ENCODE data around the gene SLFN5.
"Not testable (repeated sequence)": the region's sequence is repeated elsewhere in the genome, so short reads cannot be mapped to it uniquely, and the experiment has no call there.

SLFN5 gene

DNA sequence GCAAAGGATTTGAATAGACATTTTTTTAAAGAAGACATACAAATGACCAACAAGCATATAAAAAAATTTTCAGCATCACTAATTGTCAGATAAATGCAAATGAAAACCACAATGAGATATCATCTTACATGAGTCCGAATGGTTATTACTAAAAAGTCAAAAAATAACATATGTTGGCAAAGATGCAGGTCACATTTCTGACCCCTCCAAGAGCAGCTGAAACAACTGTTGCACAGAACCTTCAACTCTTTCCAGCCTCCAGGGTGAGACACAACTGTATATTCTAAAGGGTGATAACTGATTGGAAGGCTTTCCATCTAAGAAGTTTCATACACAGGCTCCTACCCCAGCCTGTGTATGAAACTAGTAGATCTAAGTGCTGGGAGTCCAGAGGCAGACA lies 51.9 kb downstream of the SLFN5 start:
- no peak for DNase-seq

DNA sequence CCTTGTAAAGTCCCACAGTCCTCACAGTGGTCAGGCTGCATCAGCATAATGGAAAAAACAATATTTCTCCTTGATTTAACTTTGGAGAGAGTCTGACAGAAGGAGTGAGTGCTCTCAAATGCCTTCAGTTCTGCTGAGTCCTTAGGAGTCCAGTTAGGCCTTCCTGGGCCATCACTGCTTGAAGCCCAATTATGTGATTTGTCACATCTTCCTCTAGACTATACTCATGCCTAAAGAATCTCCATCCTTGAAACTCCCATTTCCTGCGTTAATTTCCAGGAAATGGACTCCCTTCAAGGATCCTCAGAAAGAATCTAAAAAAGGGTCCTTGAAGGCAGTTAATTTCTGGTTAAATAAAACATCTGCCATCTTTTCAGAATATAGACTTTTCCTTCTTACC lies 52.8 kb downstream of the SLFN5 start:
- DNase-seq, result no peak

DNA sequence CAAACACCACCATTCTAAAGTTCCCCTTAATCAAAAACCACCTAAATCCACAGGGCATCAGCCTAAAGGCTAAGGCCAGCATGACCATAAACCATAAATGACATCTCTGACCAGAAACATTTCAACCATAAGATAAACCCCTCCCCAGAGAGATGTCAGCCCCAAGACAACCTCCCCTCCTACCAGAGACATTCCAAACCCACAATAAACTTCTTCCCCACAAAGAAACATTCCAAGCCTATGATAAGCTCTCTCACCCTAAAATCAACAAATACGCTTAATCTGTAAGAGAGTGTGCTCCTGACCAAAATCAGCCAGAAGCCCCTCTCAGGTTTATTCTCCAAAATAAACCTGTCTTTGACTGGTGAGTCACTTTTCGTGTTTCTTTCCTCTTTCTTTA lies 54.8 kb downstream of the SLFN5 start:
- no peak for DNase-seq

DNA sequence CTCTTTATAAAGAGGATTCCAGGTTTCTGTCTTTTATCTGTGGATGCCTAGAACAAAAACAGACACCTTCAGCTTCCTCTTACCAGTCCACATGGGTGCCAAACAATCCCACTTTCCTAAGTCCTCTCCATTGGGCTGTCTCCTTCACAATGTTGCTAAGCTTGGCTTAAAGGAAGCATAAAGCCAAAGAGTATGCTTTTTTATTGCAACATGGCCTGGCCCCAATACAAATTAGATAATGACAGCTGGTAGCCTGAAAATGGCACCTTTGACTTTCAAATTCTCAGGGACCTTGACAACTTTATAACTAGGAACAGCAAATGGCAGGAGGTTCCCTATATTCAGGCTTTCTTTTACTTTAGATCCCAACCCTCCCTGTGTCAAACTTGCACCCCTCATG lies 55.8 kb downstream of the SLFN5 start:
- DNase-seq, result no peak

DNA sequence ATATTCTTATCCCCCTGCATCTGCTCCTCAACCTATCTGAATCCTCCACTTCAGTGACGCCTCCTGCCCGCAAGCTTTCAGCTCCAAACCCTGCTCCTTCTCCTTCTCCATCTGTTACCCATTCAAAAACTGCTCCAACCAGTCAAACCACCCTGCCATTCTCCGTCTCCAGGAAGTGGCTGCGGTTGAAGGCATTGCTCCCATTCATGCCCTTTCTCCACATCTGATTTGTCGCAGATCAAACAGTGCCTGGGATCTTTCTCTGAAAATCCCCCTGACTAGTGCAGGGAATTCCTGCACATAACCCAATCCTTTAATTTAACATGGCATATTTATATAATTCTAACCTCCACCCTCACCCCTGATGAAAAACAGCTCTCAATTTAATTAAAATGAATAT lies 56.3 kb downstream of the SLFN5 start:
- DNase-seq, result no peak

DNA sequence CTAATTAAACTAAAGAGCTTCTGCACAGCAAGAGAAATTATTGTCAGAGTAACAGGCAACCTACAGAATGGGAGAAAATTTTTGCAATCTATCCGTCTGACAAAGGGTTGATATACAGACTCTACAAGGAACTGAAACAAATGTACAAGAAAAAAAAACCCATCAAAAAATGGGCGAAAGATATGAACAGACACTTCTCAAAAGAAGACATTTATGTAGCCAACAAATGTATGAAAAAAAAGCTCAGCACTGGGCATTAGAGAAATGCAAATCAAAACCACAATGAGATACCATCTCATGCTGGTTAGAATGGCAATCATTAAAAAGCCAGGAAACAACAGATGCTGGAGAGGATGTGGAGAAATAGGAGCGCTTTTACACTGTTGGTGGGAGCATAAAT lies 66.5 kb downstream of the SLFN5 start:
- DNase-seq, result not testable (repeated sequence)

DNA sequence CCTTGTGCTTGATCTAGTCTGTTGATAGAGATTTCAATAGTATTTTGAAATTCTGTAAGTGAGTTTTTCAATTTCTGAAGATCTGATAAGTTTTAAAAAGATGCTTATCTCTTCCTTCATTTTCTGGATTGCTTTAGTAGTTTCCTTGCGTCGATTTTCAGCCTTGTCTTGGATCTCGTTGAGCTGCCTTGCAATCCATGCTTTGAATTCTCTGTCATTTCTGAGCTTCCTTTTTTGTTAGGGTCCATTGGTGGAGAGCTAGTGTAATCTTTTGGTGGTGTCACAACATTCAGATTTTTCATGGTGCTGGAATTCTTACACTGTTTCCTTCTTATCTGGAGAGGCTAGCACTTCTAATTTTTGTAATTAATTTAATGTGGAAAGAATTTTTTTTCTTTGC lies 69.5 kb downstream of the SLFN5 start:
- DNase-seq, result no peak

DNA sequence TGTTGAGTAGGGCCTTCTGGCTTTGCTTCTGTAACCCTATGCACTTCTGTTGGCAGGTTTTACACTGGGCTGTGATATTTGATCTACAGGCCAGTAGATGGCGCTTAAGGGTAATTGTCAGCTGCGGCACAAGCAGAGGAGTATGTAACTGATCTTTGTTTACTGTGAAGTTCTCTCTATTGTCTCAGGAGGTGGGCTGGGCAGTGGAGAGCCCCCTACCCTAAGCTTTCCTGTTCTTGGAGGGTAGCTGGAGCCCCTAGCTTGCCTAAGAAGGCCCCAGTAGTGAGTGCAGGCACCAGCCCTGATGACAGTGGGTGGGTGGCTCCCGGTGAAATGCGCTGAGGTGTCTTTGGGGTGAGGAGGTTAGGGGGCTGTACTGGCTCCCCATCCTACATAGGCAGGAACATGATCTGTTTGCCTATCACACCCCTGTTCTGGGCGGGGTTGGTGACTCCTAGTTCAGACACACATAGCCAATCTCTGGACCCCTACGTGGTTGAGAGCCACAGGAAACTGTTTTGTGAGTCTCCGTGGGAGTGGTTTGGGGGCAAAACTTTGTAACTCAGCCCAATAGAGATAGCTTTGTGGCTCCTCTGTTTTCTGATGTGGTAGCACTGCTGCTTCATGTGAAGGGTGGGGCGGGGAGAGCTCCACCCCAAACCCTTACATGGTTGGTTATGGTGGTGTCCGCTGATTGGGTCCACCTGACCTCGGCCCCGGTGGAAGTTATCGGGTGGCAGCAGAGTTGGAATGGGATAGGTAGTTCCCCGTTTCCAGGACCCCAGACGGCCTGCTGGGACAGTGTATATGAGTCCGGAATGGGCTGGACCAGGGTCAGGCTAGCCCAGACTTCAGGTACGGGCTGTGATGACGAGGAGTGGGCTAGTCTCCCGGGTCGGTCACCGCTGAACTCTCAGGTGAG lies 70.2 kb downstream of the SLFN5 start:
- DNase-seq, result peak; percentile 63 to 78

DNA sequence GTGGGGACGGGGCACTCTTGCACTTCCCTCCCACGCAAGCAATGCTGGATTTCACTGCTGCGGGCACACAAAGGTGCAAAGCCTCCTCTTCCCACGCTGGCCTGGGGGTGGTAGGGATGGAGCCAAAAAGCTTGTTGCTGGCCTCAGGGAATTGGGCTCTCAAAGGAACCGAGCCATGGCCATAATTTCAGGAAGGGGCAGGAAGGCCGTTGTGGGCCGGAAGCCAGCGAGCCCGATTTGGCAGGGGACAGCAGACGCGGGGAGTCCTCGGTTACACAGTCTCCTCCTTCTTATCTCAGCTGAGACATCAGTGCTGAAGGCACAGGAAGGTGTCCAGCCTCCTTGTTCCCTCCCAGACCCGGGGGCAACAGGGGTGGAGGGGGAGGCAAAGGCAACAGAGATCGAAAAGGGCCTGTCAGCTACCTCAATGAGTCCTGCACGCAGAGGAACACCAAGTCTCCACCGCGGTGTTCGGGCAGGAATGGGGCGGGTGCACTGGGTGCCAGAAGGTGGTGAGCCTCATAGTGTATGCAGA lies 71.1 kb downstream of the SLFN5 start:
- no peak for DNase-seq

DNA sequence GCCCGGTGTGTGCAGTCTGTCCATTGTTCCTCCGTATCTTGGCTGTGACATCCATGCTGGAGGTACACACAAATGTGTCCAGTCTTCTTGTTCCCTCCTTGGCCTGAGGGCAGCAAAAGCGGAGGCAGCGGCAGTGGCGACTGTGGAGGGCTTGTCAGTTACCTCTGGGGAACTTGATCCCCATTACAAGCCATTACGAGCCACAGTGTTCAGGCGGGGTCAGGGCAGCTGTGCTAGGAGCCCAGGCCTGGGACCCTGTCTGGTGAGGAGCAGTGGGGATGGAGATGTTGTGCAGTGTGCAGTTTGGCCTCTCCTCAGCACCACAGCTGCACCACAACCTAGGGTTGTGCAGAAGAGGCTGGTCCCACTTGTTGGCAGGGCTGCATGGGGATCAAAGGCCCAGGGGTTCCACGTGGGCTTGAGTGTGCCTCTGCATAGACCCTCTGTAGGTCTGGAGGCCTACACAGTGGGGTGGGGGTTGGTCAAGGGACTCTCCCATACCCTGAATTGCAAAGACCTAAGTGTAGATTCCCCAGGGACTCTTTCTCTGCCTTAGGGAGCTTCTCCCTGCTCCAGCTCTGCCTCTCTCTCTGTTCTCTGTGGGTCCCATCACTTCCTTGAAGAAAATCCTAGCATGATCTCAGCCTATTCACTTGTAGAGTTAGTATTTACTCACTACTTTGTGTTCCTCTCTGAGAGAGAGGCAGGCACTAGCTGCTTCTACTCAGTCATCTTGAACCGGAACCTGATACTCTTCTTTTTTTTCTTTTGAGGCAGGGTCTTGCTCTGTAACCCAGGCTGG lies 71.7 kb downstream of the SLFN5 start:
- no peak for DNase-seq

DNA sequence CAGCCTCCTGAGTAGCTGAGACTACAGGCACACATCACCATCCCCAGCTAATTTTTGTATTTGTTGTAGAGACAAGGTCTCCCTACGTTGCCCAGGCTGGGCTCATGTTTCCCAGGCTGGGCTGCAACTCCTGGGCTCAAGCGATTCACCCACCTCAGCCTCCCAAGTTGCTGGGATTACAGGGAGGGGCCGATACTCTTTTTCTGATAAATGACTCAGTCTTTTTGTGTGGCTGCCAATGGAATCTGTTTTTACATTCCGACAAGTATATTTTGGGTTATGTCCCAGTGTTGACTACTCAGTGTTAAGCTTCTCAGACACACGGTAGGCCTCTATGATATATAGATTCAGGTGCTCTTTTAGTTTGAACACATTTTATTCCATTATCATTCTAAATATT lies 72.4 kb downstream of the SLFN5 start:
- DNase-seq, result no peak

DNA sequence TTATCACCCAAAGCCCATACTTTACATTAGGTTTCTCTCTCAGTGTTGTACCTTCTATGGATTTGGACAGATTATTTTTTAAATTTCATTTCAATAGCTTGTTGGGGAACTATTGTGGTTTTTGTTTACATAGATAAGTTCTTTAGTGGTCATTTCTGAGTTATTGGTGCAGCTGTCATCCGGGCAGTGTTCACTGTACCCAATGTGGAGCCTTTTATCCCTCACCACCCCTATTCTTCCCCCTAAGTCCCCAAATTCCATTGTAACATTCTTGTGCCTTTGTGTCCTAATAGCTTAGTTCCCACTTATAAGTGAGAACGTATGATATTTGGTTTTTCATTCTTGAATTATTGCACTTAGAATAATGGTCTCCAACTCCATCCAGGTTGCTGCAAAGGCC lies 73.1 kb downstream of the SLFN5 start:
- no peak for DNase-seq

DNA sequence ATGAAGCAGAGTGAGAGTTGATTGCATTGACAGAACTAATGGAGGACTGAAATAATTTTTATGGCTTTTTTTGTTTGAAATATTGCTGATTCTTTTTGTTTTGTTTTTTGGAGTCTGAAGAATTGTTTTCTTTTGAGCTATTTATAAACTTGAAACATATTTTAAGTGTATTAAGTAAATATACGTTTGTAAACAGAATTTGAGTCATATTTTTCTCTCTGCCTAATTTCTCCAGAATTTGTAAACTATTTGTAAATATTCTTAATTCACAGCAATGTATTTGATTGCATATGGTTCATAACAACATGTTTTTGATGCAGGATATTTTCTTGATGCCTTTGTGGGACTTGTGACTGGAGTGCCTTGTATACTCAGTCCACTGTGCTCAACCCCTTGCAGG lies 79.9 kb downstream of the SLFN5 start:
- DNase-seq, result no peak

Data from Kasumi-1 (cell line).